B cell (primary cell): ENCODE results near the gene CYTH3. TPM values are rescaled to one million over a fixed set of nuclear protein-coding genes. Genes with fewer than 3 reads are reported as not detected.

Source experiments
- ATAC-seq: fragments of 200-7000 bp; cut with Tn5 transposase; one replicate; pipeline ENCODE4 v1.10.0; 2021; ENCODE audit warnings: low read depth, mild to moderate bottlenecking, moderate number of reproducible peaks, moderate library complexity
- CTCF ChIA-PET: fragments of 350-600 bp; sonication (Branson Sonifier 250); formaldehyde crosslinking; loops from one replicate; lab custom pipeline; 2021; ENCODE audit warnings: antibody characterized with exemption, inconsistent platforms; lab: Charles Lee
- POLR2A ChIA-PET: fragments of 350-600 bp; sonication (Branson Sonifier 250); formaldehyde crosslinking; loops from one replicate; lab custom pipeline; 2021; ENCODE audit warnings: antibody characterized with exemption; lab: Charles Lee
- DNase-seq: peaks from one replicate; pipeline ENCODE4 v3.0.0; 2013
- H2AFZ ChIP-seq: 2 replicates; pipeline ENCODE4 v1.6.1; 2012; ENCODE audit warnings: mild to moderate bottlenecking, low read depth, low read length; ENCODE audit not compliant: insufficient read depth, poor library complexity, severe bottlenecking
- H3K27ac ChIP-seq, 2 donors: 1 replicate in 1 of 2; 2 replicates in 1 of 2; pipeline ENCODE4 v1.5.1; 2012 to 2013; ENCODE audit warnings: low read length in 2 of 2, mild to moderate bottlenecking in 2 of 2, moderate library complexity in 1 of 2
- H3K27me3 ChIP-seq, 4 experiments: fragments of 200-600 bp in 1 of 4; sonication (generic) in 1 of 4; replicated peaks in 1 of 4; 1 replicate in 2 of 4; 2 replicates in 2 of 4; pipeline versions ENCODE4 v1.6.1 to v1.7.0; 2013 to 2016; ENCODE audit warnings: low read length in 3 of 4, mild to moderate bottlenecking in 2 of 4, mixed read lengths in 1 of 4, moderate library complexity in 1 of 4; ENCODE audit not compliant: insufficient read depth in 4 of 4, control insufficient read depth in 3 of 4; ENCODE audit errors: control extremely low read depth in 1 of 4
- H3K36me3 ChIP-seq, 2 experiments: replicated peaks in 1 of 2; 1 replicate in 1 of 2; 2 replicates in 1 of 2; pipeline versions ENCODE4 v1.6.1 to v1.7.1; 2013; ENCODE audit warnings: low read length in 1 of 2; ENCODE audit not compliant: insufficient read depth in 2 of 2, control insufficient read depth in 1 of 2; ENCODE audit errors: control extremely low read depth in 1 of 2, extremely low read depth in 1 of 2
- H3K4me1 ChIP-seq, 2 donors: fragments of 200-600 bp in 1 of 2; sonication (generic) in 1 of 2; 1 replicate in 1 of 2; 2 replicates in 1 of 2; pipeline versions ENCODE4 v1.5.1 to v1.6.1; 2013 to 2017; ENCODE audit warnings: low read length in 2 of 2; ENCODE audit not compliant: control insufficient read depth in 2 of 2, insufficient read depth in 2 of 2
- H3K4me2 ChIP-seq: replicated peaks from 2 replicates; pipeline ENCODE3; 2012; ENCODE audit warnings: mild to moderate bottlenecking, low read depth, low read length; ENCODE audit not compliant: poor library complexity, severe bottlenecking
- H3K4me3 ChIP-seq, 5 experiments: fragments of 200-600 bp in 1 of 5; sonication (generic) in 1 of 5; 1 replicate in 3 of 5; 2 replicates in 2 of 5; pipeline versions ENCODE4 v1.5.1 to v1.7.0; 2011 to 2016; ENCODE audit warnings: low read length in 4 of 5, mild to moderate bottlenecking in 4 of 5, low read depth in 2 of 5, control low read depth in 1 of 5, moderate library complexity in 1 of 5; ENCODE audit not compliant: insufficient read depth in 1 of 5; ENCODE audit errors: control extremely low read depth in 1 of 5, extremely low read depth in 1 of 5
- H3K79me2 ChIP-seq: fragments of 200-600 bp; sonication (generic); one replicate; pipeline ENCODE4 v1.6.0; 2016; ENCODE audit warnings: low read length; ENCODE audit not compliant: control insufficient read depth, insufficient read depth
- H3K9ac ChIP-seq: fragments of 200-600 bp; sonication (generic); 2 replicates; pipeline ENCODE4 v1.6.1; 2017; ENCODE audit warnings: mild to moderate bottlenecking, low read length, moderate library complexity
- H3K9me3 ChIP-seq, 3 donors: one replicate each; pipeline versions ENCODE4 v1.6.1 to v1.7.1; 2013; ENCODE audit warnings: low read length in 2 of 3; ENCODE audit not compliant: control insufficient read depth in 2 of 3, insufficient read depth in 1 of 3; ENCODE audit errors: control extremely low read depth in 1 of 3
- H4K20me1 ChIP-seq: 2 replicates; pipeline ENCODE4 v1.6.0; 2012; ENCODE audit warnings: mild to moderate bottlenecking, low read length; ENCODE audit not compliant: insufficient read depth, control insufficient read depth, poor library complexity, severe bottlenecking
- H3K27ac Mint-ChIP-seq: one replicate; pipeline ENCODE4 v1.8.0; 2021; ENCODE audit warnings: mixed read lengths
- H3K27me3 Mint-ChIP-seq: one replicate; pipeline ENCODE4 v1.8.0; 2021; ENCODE audit warnings: mixed read lengths
- H3K4me1 Mint-ChIP-seq: one replicate; pipeline ENCODE4 v1.8.0; 2021; ENCODE audit warnings: mixed read lengths
- H3K4me3 Mint-ChIP-seq: one replicate; pipeline ENCODE4 v1.8.0; 2021; ENCODE audit warnings: mixed read lengths
- H3K9me3 Mint-ChIP-seq: one replicate; pipeline ENCODE4 v1.8.0; 2022; ENCODE audit warnings: mixed read lengths; ENCODE audit not compliant: insufficient read depth
- CTCF ChIP-seq: fragments of 200-600 bp; IDR thresholded peaks from one replicate; pipeline ENCODE4 v1.8.0; 2022; ENCODE audit warnings: antibody characterized with exemption, mild to moderate bottlenecking
- EZH2 ChIP-seq: IDR thresholded peaks from 2 replicates; pipeline ENCODE4 v1.6.1; 2012; ENCODE audit warnings: borderline replicate concordance, low read depth, mild to moderate bottlenecking, moderate library complexity, low read length; ENCODE audit not compliant: insufficient read depth, poor library complexity, severe bottlenecking
- WGBS: methylation state at CpG from one replicate; pipeline ENCODE4 v1.1.5; 2013; ENCODE audit warnings: missing lambda C conversion rate; ENCODE audit not compliant: insufficient coverage; 5-methylcytosine and 5-hydroxymethylcytosine counted together
- intact Hi-C: fragments of 100-400 bp; cut with micrococcal nuclease; formaldehyde crosslinking; loops from one replicate; pipeline ENCODE4 v1.10.0; 2022
- polyA plus RNA-seq: library from polyadenylated mRNA; depleted of rRNA; stranded (reverse); fragments of >200 nt; gene quantifications from 2 replicates; pipeline ENCODE4 v1.2.3, GENCODE V29; 2012
- total RNA-seq, 2 donors: library from RNA; stranded (reverse); fragments of 120-200 nt in 1 of 2; gene quantifications; 1 replicate in 1 of 2; 2 replicates in 1 of 2; pipeline versions ENCODE4 v1.2.3 to v1.2.4, GENCODE V29; 2013 to 2022

Gene CYTH3
- total and polyA plus RNA-seq, 2 donors (not counting 1 experiment from before 2014, with no cell fraction given): 5.2 to 11.3 TPM

GRCh38 chr7:6271060-6271658 is 1.3 kb downstream of the CYTH3 start:
- Histone ChIP-seq H3K27me3 (peaks cover 0 to 8% (median 3%) of the 10 kb centered on the region in 4 experiments), H3K4me3 (peak overlapping the region; percentile 57 to 91 (median 70)), H2AFZ (peak overlapping the region; percentile 97), H3K79me2 (peaks cover 11% of the 10 kb centered on the region), H3K9ac (peak overlapping the region; percentile 78), H3K4me1 (peaks cover 16 to 19% of the 10 kb centered on the region in 2 donors), H3K27ac (no peak overlapping the region), H3K9me3 (no peaks in the 10 kb centered on the region), H4K20me1 (no peaks in the 10 kb centered on the region), H3K36me3 (no peaks in the 10 kb centered on the region), H3K4me2 (peak overlapping the region; percentile 99)
- ATAC-seq: peak; percentile 46
- H3K27ac Mint-ChIP-seq: peak overlapping the region; percentile 79
- ChIA-PET CTCF (interaction anchor here (0.8 to 2.5 kb wide), 5 partner anchors 10 to 111 kb away, joined by 3 to 14 read pairs (median 4); no protein-coding TSS in a partner anchor), POLR2A (no interaction called here)
- peaks cover 20% of the 10 kb centered on the region for H3K4me1 Mint-ChIP-seq
- intact Hi-C loops: loop anchor here (5.0 kb wide), 1 partner anchor 39 kb away; no protein-coding TSS in a partner anchor
- WGBS: 3% methylated on average over 15 of the region's 16 CpGs
- DNase-seq: peak; percentile 69
- peak overlapping the region; percentile 93 for H3K4me3 Mint-ChIP-seq
- peaks cover 29% of the 10 kb centered on the region for H3K27me3 Mint-ChIP-seq
- no peaks in the 10 kb centered on the region for H3K9me3 Mint-ChIP-seq
- TF ChIP-seq CTCF: no peak
- TF ChIP-seq EZH2: no peak

GRCh38 chr7:6269527-6269926 is 2.9 kb downstream of the CYTH3 start:
- H3K27me3 Mint-ChIP-seq: peaks cover 28% of the 10 kb centered on the region
- Histone ChIP-seq H3K36me3 (no peaks in the 10 kb centered on the region), H3K27me3 (peaks cover 0 to 8% (median 3%) of the 10 kb centered on the region in 4 experiments), H2AFZ (no peak overlapping the region), H3K4me2 (no peak overlapping the region), H4K20me1 (no peaks in the 10 kb centered on the region), H3K4me3 (no peak overlapping the region), H3K9ac (no peak overlapping the region), H3K27ac (no peak overlapping the region), H3K4me1 (peaks cover 16 to 19% of the 10 kb centered on the region in 2 donors), H3K79me2 (peaks cover 14% of the 10 kb centered on the region), H3K9me3 (no peaks in the 10 kb centered on the region)
- TF ChIP-seq CTCF (no peak), EZH2 (no peak)
- ChIA-PET POLR2A (no interaction called here), CTCF (interaction anchor here (0.9 to 2.5 kb wide), 2 partner anchors 8 to 30 kb away, joined by 7 to 14 read pairs; no protein-coding TSS in a partner anchor)
- DNase-seq (no peak), ATAC-seq (no peak)
- peaks cover 20% of the 10 kb centered on the region for H3K4me1 Mint-ChIP-seq
- no peak overlapping the region for H3K27ac Mint-ChIP-seq
- H3K9me3 Mint-ChIP-seq: no peaks in the 10 kb centered on the region
- intact Hi-C loops: no loop called here
- 60% methylated on average over 3 of the region's 4 CpGs for WGBS
- no peak overlapping the region for H3K4me3 Mint-ChIP-seq
